GM12878 (cell line): ENCODE results near the gene FGF11. TPM values are rescaled to one million over a fixed set of nuclear protein-coding genes. Genes with fewer than 3 reads are reported as not detected.
A peak's percentile ranks its signal among the peaks of the same experiment; 100 is the strongest.

Experiments
- ATAC-seq: fragments of 200-7000 bp; cut with Tn5 transposase; 3 replicates; pipeline ENCODE4 v1.9.1; 2020; ENCODE audit warnings: mild to moderate bottlenecking, moderate library complexity
- BruUV-seq: library from RNA; stranded (reverse); fragments of 400-500 nt; replicated peaks from 2 replicates; lab custom pipeline; 2021; lab: Mats Ljungman, UMichigan
- CTCF ChIA-PET: fragments of 300-600 bp; sonication (Branson Sonifier 250); formaldehyde crosslinking; extraction: SDS; loops from one replicate; lab custom pipeline; 2021; ENCODE audit warnings: inconsistent platforms; lab: Yijun Ruan, JAX
- POLR2A ChIA-PET: fragments of 350-600 bp; formaldehyde crosslinking; extraction: SDS; loops from one replicate; lab custom pipeline; 2021; ENCODE audit warnings: inconsistent platforms; lab: Charles Lee
- RAD21 ChIA-PET: fragments of 300-600 bp; sonication (Branson Sonifier 250); formaldehyde crosslinking; loops from one replicate; lab custom pipeline; 2023; ENCODE audit warnings: antibody characterized with exemption; ENCODE audit not compliant: unreplicated experiment; lab: Charles Lee
- SMC1A ChIA-PET: fragments of 300-600 bp; sonication (Branson Sonifier 250); formaldehyde crosslinking; loops from one replicate; lab custom pipeline; 2023; ENCODE audit not compliant: unreplicated experiment, uncharacterized antibody; lab: Charles Lee
- DNase-seq: peaks from one replicate; pipeline ENCODE4 v3.0.0-alpha.2; 2011; ENCODE audit warnings: low read depth, low spot score
- FAIRE-seq: peaks from 3 replicates; lab custom pipeline; 2011; peaks lifted over from hg19 to GRCh38; lab: Jason Lieb, UNC
- H2AFZ ChIP-seq: 2 replicates; pipeline ENCODE4 v1.6.0; 2011; ENCODE audit warnings: low read depth, low read length, control low read depth; ENCODE audit not compliant: control insufficient read depth
- H3K27ac ChIP-seq: 2 replicates; pipeline ENCODE4 v1.5.1; 2011; ENCODE audit warnings: control low read depth; ENCODE audit not compliant: control insufficient read depth, insufficient read depth
- H3K27me3 ChIP-seq, 2 experiments: replicated peaks in 1 of 2; 2 replicates each; pipeline versions ENCODE4 v1.6.0 to v1.6.1; 2011; ENCODE audit warnings: low read length in 1 of 2; ENCODE audit not compliant: control insufficient read depth in 2 of 2, insufficient read depth in 2 of 2
- H3K36me3 ChIP-seq, 2 experiments: 2 replicates each; pipeline ENCODE4 v1.5.1; 2011; ENCODE audit warnings: low read length in 1 of 2; ENCODE audit not compliant: control insufficient read depth in 2 of 2, insufficient read depth in 2 of 2
- H3K4me1 ChIP-seq: 2 replicates; pipeline ENCODE4 v1.6.1; 2011; ENCODE audit warnings: mild to moderate bottlenecking, low read length, moderate library complexity, mixed read lengths; ENCODE audit not compliant: control insufficient read depth, insufficient read depth
- H3K4me2 ChIP-seq: 2 replicates; pipeline ENCODE4 v1.6.0; 2011; ENCODE audit warnings: control low read depth; ENCODE audit not compliant: control insufficient read depth, insufficient read depth
- H3K4me3 ChIP-seq: fragments of 200-600 bp; sonication (generic); 2 replicates; pipeline ENCODE4 v1.5.1; 2016
- H3K79me2 ChIP-seq: 2 replicates; pipeline ENCODE4 v1.6.0; 2011; ENCODE audit warnings: low read length; ENCODE audit not compliant: control insufficient read depth, insufficient read depth
- H3K9ac ChIP-seq: 2 replicates; pipeline ENCODE4 v1.8.0; 2011; ENCODE audit warnings: low read length, control low read depth, mixed read lengths; ENCODE audit not compliant: control insufficient read depth, insufficient read depth
- H3K9me3 ChIP-seq: replicated peaks from 3 replicates; pipeline ENCODE4 v1.5.1; 2011; ENCODE audit warnings: mild to moderate bottlenecking, low read length; ENCODE audit not compliant: control insufficient read depth, insufficient read depth
- H4K20me1 ChIP-seq: 2 replicates; pipeline ENCODE4 v1.6.0; 2011; ENCODE audit not compliant: control insufficient read depth, insufficient read depth
- BHLHE40 ChIP-seq, 2 experiments: fragments of 450-650 bp in 1 of 2; IDR thresholded peaks; 2 replicates each; pipeline ENCODE4 v1.6.1; 2011 to 2017; ENCODE audit warnings: low read depth in 2 of 2, borderline replicate concordance in 1 of 2, improper control_type of control experiment in 1 of 2, low read length in 1 of 2, mild to moderate bottlenecking in 1 of 2
- CUX1 ChIP-seq: IDR thresholded peaks from 2 replicates; pipeline ENCODE4 v1.6.1; 2012; ENCODE audit warnings: improper control_type of control experiment, low read depth, low read length; ENCODE audit not compliant: insufficient replicate concordance
- ELK1 ChIP-seq: IDR thresholded peaks from 2 replicates; pipeline ENCODE4 v1.6.1; 2012; ENCODE audit warnings: low read depth, low read length, improper control_type of control experiment
- EP300 ChIP-seq, 2 experiments: fragments of 150-350 bp in 1 of 2; IDR thresholded peaks; 2 replicates each; pipeline ENCODE4 v1.6.1; 2011 to 2012; ENCODE audit warnings: low read depth in 2 of 2, low read length in 2 of 2, borderline replicate concordance in 1 of 2, improper control_type of control experiment in 1 of 2, inconsistent platforms in 1 of 2; ENCODE audit not compliant: control insufficient read depth in 1 of 2
- EZH2 ChIP-seq: IDR thresholded peaks from 2 replicates; pipeline ENCODE4 v1.6.1; 2012; ENCODE audit warnings: low read depth, mild to moderate bottlenecking, control low read depth, inconsistent platforms, low read length, borderline replicate concordance; ENCODE audit not compliant: control insufficient read depth
- IRF3 ChIP-seq: fragments of 450-650 bp; IDR thresholded peaks from 2 replicates; pipeline ENCODE4 v1.6.1; 2014; ENCODE audit warnings: mild to moderate bottlenecking
- IRF4 ChIP-seq: IDR thresholded peaks from 2 replicates; pipeline ENCODE4 v1.6.1; 2011; ENCODE audit warnings: low read depth, low read length
- KDM1A ChIP-seq: fragments of 200-600 bp; sonication (generic); IDR thresholded peaks from 2 replicates; pipeline ENCODE4 v1.6.1; 2016; ENCODE audit warnings: borderline replicate concordance
- MXI1 ChIP-seq: fragments of 150-350 bp; IDR thresholded peaks from 2 replicates; pipeline ENCODE4 v1.6.1; 2011; ENCODE audit warnings: low read depth, mild to moderate bottlenecking, inconsistent platforms, low read length, improper control_type of control experiment
- NR2F1 ChIP-seq: fragments of 450-650 bp; conservative IDR thresholded peaks from 2 replicates; pipeline ENCODE4 v1.6.1; 2017; ENCODE audit warnings: mild to moderate bottlenecking
- POLR2A ChIP-seq: IDR thresholded peaks from 2 replicates; pipeline ENCODE4 v1.6.1; 2011; ENCODE audit warnings: low read depth, mild to moderate bottlenecking, low read length
- RAD51 ChIP-seq: fragments of 450-650 bp; IDR thresholded peaks from 2 replicates; pipeline ENCODE4 v1.6.1; 2016; ENCODE audit warnings: moderate library complexity, mild to moderate bottlenecking, inconsistent platforms
- RELA ChIP-seq: fragments of 450-650 bp; IDR thresholded peaks from 2 replicates; pipeline ENCODE4 v1.8.0; 2014; ENCODE audit warnings: borderline replicate concordance; ENCODE audit not compliant: partially characterized antibody
- SMAD5 ChIP-seq: IDR thresholded peaks from 2 replicates; pipeline ENCODE4 v1.6.1; 2016; ENCODE audit warnings: antibody characterized with exemption, low read depth
- SMARCA5 ChIP-seq: fragments of 450-650 bp; IDR thresholded peaks from 2 replicates; pipeline ENCODE4 v1.6.1; 2017; ENCODE audit warnings: mild to moderate bottlenecking
- SREBF2 ChIP-seq: IDR thresholded peaks from 2 replicates; pipeline ENCODE4 v1.6.1; 2012; ENCODE audit warnings: mild to moderate bottlenecking, low read length
- TCF3 ChIP-seq: IDR thresholded peaks from 2 replicates; pipeline ENCODE4 v1.6.1; 2012; ENCODE audit warnings: low read depth, mild to moderate bottlenecking, low read length, borderline replicate concordance; ENCODE audit not compliant: insufficient read depth
- YY1 ChIP-seq: IDR thresholded peaks from 2 replicates; pipeline ENCODE4 v1.6.1; 2011; ENCODE audit warnings: low read depth, mild to moderate bottlenecking, low read length
- WGBS: methylation state at CpG from one replicate; pipeline ENCODE4 v1.1.6; 2016; ENCODE audit warnings: low lambda C conversion rate; ENCODE audit not compliant: insufficient replicate concordance, insufficient coverage; ENCODE audit errors: missing lambda C conversion rate; 5-methylcytosine and 5-hydroxymethylcytosine counted together
- in situ Hi-C: fragments of 300-500 bp; cut with MboI; formaldehyde crosslinking; loops from 9 replicates; pipeline ENCODE4 v1.14.3; 2018; ENCODE audit warnings: mixed read lengths
- intact Hi-C: fragments of 100-400 bp; cut with micrococcal nuclease; formaldehyde crosslinking; loops from one replicate; pipeline ENCODE4 v1.14.2; 2022; ENCODE audit not compliant: unreplicated experiment
- polyA plus RNA-seq, 11 experiments: library from polyadenylated mRNA; depleted of rRNA in 4 of 11; unstranded in 6 of 11; stranded (reverse) in 5 of 11; fragments of >200 nt; fragmentation: Nextera tagmentation in 4 of 11; fragmentation: Illumina TruSeq in 1 of 11; extraction: Ambion mirVana in 4 of 11; extraction: Trizol in 1 of 11; gene quantifications; 1 replicate in 1 of 11; 2 replicates in 10 of 11; pipeline versions ENCODE4 v1.2.1 to v1.2.3, GENCODE V29; 2011 to 2016; ENCODE audit warnings: inconsistent platforms in 2 of 11, missing spikeins in 2 of 11, low read depth in 1 of 11
- total RNA-seq, 4 experiments: library from RNA; depleted of rRNA in 3 of 4; stranded (reverse); fragments of >200 nt in 3 of 4; fragmentation: Illumina TruSeq in 1 of 4; extraction: Trizol in 1 of 4; gene quantifications; 2 replicates each; pipeline versions ENCODE4 v1.2.1 to v1.2.3, GENCODE V29; 2013 to 2021

FGF11 gene
- total and polyA plus RNA-seq, 10 of the 15 experiments (the other 5 are each of a cell fraction or from before 2014, with no cell fraction given), result 0.69 to 21.1 (median 2.6) TPM

GRCh38 chr17:7403727-7403976, 35.7 kb upstream of the FGF11 start:
- ChIA-PET POLR2A (interaction anchor here (0.5 to 2.7 kb wide), 19 partner anchors 9 to 1032 kb away, joined by 3 to 23 read pairs (median 4); partner anchors contain the start of genes ACAP1, CD68, FGF11 and NEURL4), RAD21 (interaction anchor here (0.6 to 2.2 kb wide), 12 partner anchors 9 to 818 kb away, joined by 3 to 13 read pairs (median 4); partner anchors contain the start of genes ACADVL, ACAP1, PLSCR3 and TMEM102), CTCF (interaction anchor here (0.8 to 2.1 kb wide), 4 partner anchors 32 to 111 kb away, joined by 3 to 8 read pairs (median 4); partner anchors contain the start of genes ACAP1 and TMEM102), SMC1A (interaction anchor here (0.8 to 2.2 kb wide), 7 partner anchors 31 to 283 kb away, joined by 3 to 8 read pairs (median 3); partner anchors contain the start of genes SAT2, TMEM102 and TP53)
- peaks cover 0 to 6% of the 10 kb centered on the region in 2 experiments; a peak in 2 of 4 replicates for H3K27me3 ChIP-seq
- intact Hi-C loops (loop anchor here (5.0 kb wide), 1 partner anchor 34 kb away; the partner anchor contains the start of genes FGF11 and TMEM102), in situ Hi-C loops (no loop called here)
- H3K9ac ChIP-seq, result peak overlapping the region; percentile 87
- under 1% methylated on average over 13 of the region's 13 CpGs for WGBS
- peaks cover 3% of the 10 kb centered on the region; the same call in 1 of the 2 replicates for H3K4me1 ChIP-seq
- peak overlapping the region; percentile 85 for H3K4me3 ChIP-seq
- H4K20me1 ChIP-seq, result no peaks in the 10 kb centered on the region
- no peak for TF ChIP-seq EP300 (IDR thresholded peaks at IDR 0.05; ENCODE audit: borderline replicate concordance in 1 of 2, control insufficient read depth in 1 of 2, low read depth in 2 of 2, low read length in 2 of 2)
- 0 out of 2 replicates have a peak, but pooled peaks have one; percentile 22 for TF ChIP-seq SMARCA5
- TF ChIP-seq SREBF2, result no peak
- no peak for TF ChIP-seq YY1
- no peak for TF ChIP-seq IRF4
- no peak for TF ChIP-seq EZH2
- no peak for TF ChIP-seq MXI1
- TF ChIP-seq NR2F1, result no peak
- TF ChIP-seq SMAD5, result no peak
- no peak for TF ChIP-seq CUX1
- no peak for TF ChIP-seq RELA
- no peak for TF ChIP-seq POLR2A
- no peak for TF ChIP-seq KDM1A
- TF ChIP-seq RAD51, result no peak
- TF ChIP-seq TCF3, result no peak
- TF ChIP-seq IRF3, result no peak
- TF ChIP-seq BHLHE40 (IDR thresholded peaks at IDR 0.05; ENCODE audit: borderline replicate concordance in 1 of 2, low read depth in 2 of 2, low read length in 1 of 2), result 0 out of 4 replicates have a peak, but pooled peaks of 1 of the 2 experiments have one; percentile 20
- peak; percentile 42; the same call in 1 of the 2 replicates for TF ChIP-seq ELK1
- peak overlapping the region; percentile 50 for H3K27ac ChIP-seq
- ATAC-seq (peak; percentile 53), DNase-seq (no peak), FAIRE-seq (no peak)
- H3K4me2 ChIP-seq, result peak overlapping the region; percentile 70
- H3K79me2 ChIP-seq, result peaks cover 2% of the 10 kb centered on the region
- H3K9me3 ChIP-seq, result no peaks in the 10 kb centered on the region
- H2AFZ ChIP-seq, result peak overlapping the region; percentile 86
- no TSS peak for BruUV-seq
- no peaks in the 10 kb centered on the region for H3K36me3 ChIP-seq
